OCI-LY7 (cell line): Measurements from ENCODE around the gene IPPK. TPM values are rescaled to one million over a fixed set of nuclear protein-coding genes. Genes with fewer than 3 reads are reported as not detected.

Experiments used
- BruUV-seq: library from RNA; stranded (reverse); fragments of 400-500 nt; replicated peaks from 2 replicates; lab custom pipeline; 2021; lab: Mats Ljungman, UMichigan
- CTCF ChIA-PET: fragments of 300-600 bp; sonication (Branson Sonifier 250); formaldehyde crosslinking; loops from one replicate; lab custom pipeline; 2022; ENCODE audit warnings: antibody characterized with exemption; ENCODE audit not compliant: unreplicated experiment; lab: Charles Lee
- POLR2A ChIA-PET: fragments of 300-600 bp; sonication (Branson Sonifier 250); formaldehyde crosslinking; loops from one replicate; lab custom pipeline; 2022; ENCODE audit warnings: antibody characterized with exemption; lab: Charles Lee
- DNase-seq: peaks from one replicate; pipeline ENCODE4 v3.0.0-alpha.2; 2015; ENCODE audit warnings: low spot score
- H2AFZ ChIP-seq: fragments of 200-600 bp; sonication (generic), shearing (Covaris generic); 2 replicates; pipeline ENCODE4 v1.6.1; 2014; ENCODE audit warnings: mild to moderate bottlenecking, antibody characterized with exemption, low read length, moderate library complexity
- H3K27ac ChIP-seq: fragments of 200-600 bp; sonication (generic); 2 replicates; pipeline ENCODE4 v1.5.1; 2014; ENCODE audit warnings: mixed run types, low read depth, mild to moderate bottlenecking, moderate library complexity, low read length, inconsistent platforms; ENCODE audit not compliant: poor library complexity, severe bottlenecking
- H3K36me3 ChIP-seq: fragments of 200-600 bp; sonication (generic); 2 replicates; pipeline ENCODE4 v1.6.1; 2014; ENCODE audit warnings: mild to moderate bottlenecking, antibody characterized with exemption, low read length, moderate library complexity, mixed read lengths; ENCODE audit not compliant: insufficient read depth
- H3K4me1 ChIP-seq: fragments of 200-600 bp; sonication (generic); 2 replicates; pipeline ENCODE4 v1.5.1; 2014; ENCODE audit warnings: mild to moderate bottlenecking, low read length; ENCODE audit not compliant: insufficient read depth, poor library complexity, severe bottlenecking
- H3K4me2 ChIP-seq: fragments of 200-600 bp; sonication (generic); 2 replicates; pipeline ENCODE4 v1.6.1; 2014; ENCODE audit warnings: mild to moderate bottlenecking, low read length
- H3K4me3 ChIP-seq: fragments of 200-600 bp; sonication (generic); 2 replicates; pipeline ENCODE4 v1.5.1; 2014; ENCODE audit warnings: mild to moderate bottlenecking, low read depth, low read length; ENCODE audit not compliant: poor library complexity, severe bottlenecking
- H3K79me2 ChIP-seq: fragments of 200-600 bp; sonication (generic); 2 replicates; pipeline ENCODE4 v1.6.1; 2016; ENCODE audit warnings: low read depth, mild to moderate bottlenecking, low read length, moderate library complexity, mixed read lengths; ENCODE audit not compliant: insufficient read depth
- H3K9me2 ChIP-seq: fragments of 200-600 bp; sonication (generic); 2 replicates; pipeline ENCODE4 v1.6.1; 2016; ENCODE audit warnings: mild to moderate bottlenecking, low read length, mixed read lengths; ENCODE audit not compliant: insufficient read depth
- H3K9me3 ChIP-seq: fragments of 200-600 bp; sonication (generic); 2 replicates; pipeline ENCODE4 v1.6.1; 2014; ENCODE audit warnings: mild to moderate bottlenecking, mixed run types, low read length, mixed read lengths
- H4K20me1 ChIP-seq: fragments of 200-600 bp; sonication (generic); 2 replicates; pipeline ENCODE4 v1.6.1; 2014; ENCODE audit warnings: mild to moderate bottlenecking, antibody characterized with exemption, low read length, moderate library complexity, mixed read lengths; ENCODE audit not compliant: insufficient read depth
- EZH2phosphoT487 ChIP-seq: fragments of 200-600 bp; sonication (generic); IDR thresholded peaks from 2 replicates; pipeline ENCODE4 v1.6.1; 2018; ENCODE audit warnings: low read depth, borderline replicate concordance, mild to moderate bottlenecking, mixed run types, antibody characterized with exemption, low read length, moderate library complexity, mixed read lengths
- intact Hi-C: fragments of 100-400 bp; cut with micrococcal nuclease; formaldehyde crosslinking; loops from one replicate; pipeline ENCODE4 v1.10.0; 2022; ENCODE audit not compliant: unreplicated experiment
- total RNA-seq, 2 experiments: library from RNA; depleted of rRNA in 1 of 2; stranded (reverse); fragments of >200 nt in 1 of 2; shearing (Covaris generic) in 1 of 2; gene quantifications; 2 replicates each; pipeline ENCODE4 v1.2.3, GENCODE V29; 2014 to 2022
- TF ChIP-seq, protein P1 (sequence below): fragments of 200-600 bp; sonication (generic); conservative IDR thresholded peaks from 2 replicates; pipeline ENCODE4 v1.5.1; 2014; ENCODE audit warnings: mild to moderate bottlenecking, antibody characterized with exemption, low read length, moderate library complexity, mixed read lengths

IPPK gene
- total RNA-seq, 2 experiments from 2014 or later: 10.3 to 12.7 TPM

DNA sequence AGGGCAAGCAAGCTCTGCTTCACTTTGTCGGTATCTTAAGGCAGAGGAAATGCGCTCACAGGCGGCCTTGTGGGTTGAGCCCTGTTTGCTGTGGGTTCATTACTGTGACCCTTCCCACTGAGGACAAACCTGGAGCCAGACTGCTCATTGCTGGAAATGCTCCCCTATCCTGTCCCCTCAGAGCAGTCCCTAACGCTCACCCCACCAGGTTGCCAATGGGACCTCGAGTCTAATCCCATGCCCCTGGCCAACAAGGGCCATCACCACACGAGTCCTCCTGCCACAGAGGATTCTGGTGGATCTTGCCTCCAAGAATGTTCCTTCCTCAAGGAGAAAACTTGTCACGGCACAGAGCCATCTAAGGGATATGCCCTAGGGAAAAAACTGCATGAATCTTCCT, 14.6 kb downstream of the IPPK start:
- POLR2A ChIA-PET: no interaction called here
- intact Hi-C loops: no loop called here
- Histone ChIP-seq H3K4me3 (no peak overlapping the region), H3K27ac (no peak overlapping the region), H4K20me1 (no peaks in the 10 kb centered on the region), H3K36me3 (peaks cover 65% of the 10 kb centered on the region), H2AFZ (no peak overlapping the region), H3K79me2 (no peaks in the 10 kb centered on the region), H3K4me2 (no peak overlapping the region), H3K9me2 (no peaks in the 10 kb centered on the region), H3K4me1 (peaks cover 8% of the 10 kb centered on the region), H3K9me3 (no peaks in the 10 kb centered on the region)
- BruUV-seq: no TSS peak
- TF ChIP-seq, protein P1, sequence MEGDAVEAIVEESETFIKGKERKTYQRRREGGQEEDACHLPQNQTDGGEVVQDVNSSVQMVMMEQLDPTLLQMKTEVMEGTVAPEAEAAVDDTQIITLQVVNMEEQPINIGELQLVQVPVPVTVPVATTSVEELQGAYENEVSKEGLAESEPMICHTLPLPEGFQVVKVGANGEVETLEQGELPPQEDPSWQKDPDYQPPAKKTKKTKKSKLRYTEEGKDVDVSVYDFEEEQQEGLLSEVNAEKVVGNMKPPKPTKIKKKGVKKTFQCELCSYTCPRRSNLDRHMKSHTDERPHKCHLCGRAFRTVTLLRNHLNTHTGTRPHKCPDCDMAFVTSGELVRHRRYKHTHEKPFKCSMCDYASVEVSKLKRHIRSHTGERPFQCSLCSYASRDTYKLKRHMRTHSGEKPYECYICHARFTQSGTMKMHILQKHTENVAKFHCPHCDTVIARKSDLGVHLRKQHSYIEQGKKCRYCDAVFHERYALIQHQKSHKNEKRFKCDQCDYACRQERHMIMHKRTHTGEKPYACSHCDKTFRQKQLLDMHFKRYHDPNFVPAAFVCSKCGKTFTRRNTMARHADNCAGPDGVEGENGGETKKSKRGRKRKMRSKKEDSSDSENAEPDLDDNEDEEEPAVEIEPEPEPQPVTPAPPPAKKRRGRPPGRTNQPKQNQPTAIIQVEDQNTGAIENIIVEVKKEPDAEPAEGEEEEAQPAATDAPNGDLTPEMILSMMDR: no peak
- TF ChIP-seq EZH2phosphoT487: no peak
- DNase-seq: no peak
- CTCF ChIA-PET: no interaction called here

DNA sequence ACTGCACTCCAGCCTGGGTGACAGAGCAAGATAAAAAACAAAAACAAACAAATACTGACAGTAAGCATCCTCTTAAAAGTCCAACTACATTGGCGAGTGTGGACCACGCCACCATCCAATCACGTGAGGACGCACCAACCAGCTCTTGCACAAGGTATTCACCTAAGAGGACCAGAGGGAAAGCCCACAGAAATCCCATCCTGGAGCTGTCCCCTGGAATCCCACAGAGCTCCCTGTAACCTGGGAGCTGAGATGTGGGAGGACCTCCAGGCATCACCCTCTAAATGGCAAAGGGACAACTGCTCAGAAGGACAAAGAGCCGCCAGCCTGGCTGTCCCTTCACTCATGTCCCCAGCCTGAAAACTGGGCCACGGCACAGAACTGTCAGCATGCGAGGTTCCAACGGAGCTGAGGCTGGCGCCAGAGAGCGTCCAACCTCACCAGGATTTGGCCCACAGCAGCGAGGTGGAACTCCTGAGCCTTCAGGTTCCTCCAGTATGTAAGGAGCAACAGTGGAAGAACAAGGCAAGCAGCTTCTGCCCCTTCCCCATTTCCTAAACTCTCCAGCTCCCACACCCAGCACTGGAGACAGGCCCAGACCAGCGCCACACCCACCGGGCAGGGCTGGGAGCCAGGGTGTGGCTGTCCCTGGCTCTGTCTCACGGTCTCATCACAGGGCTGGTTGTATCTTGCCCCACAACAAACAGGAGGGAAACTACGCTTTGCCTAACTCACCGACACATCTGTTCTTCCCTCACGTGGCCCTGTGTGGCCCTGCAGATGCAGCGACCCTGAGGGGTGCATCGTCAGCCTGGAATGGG, 15.2 kb downstream of the IPPK start:
- ChIA-PET POLR2A (interaction anchor here (0.6 to 0.8 kb wide), 2 partner anchors 11 to 379 kb away, joined by 3 read pairs; no protein-coding TSS in a partner anchor), CTCF (interaction anchor here (0.6 kb wide), 1 partner anchor 514 kb away, joined by 3 read pairs; no protein-coding TSS in a partner anchor)
- H3K4me1 ChIP-seq: peaks cover 8% of the 10 kb centered on the region
- intact Hi-C loops: no loop called here
- TF ChIP-seq, protein P1: no peak
- no peak for TF ChIP-seq EZH2phosphoT487
- DNase-seq: no peak
- no peak overlapping the region for H3K27ac ChIP-seq
- no peaks in the 10 kb centered on the region for H3K9me3 ChIP-seq
- no peaks in the 10 kb centered on the region for H3K9me2 ChIP-seq
- H4K20me1 ChIP-seq: no peaks in the 10 kb centered on the region
- no peaks in the 10 kb centered on the region for H3K79me2 ChIP-seq
- no peak overlapping the region for H2AFZ ChIP-seq
- no TSS peak for BruUV-seq
- no peak overlapping the region; the same call in 1 of the 2 replicates for H3K4me2 ChIP-seq
- no peak overlapping the region for H3K4me3 ChIP-seq
- H3K36me3 ChIP-seq: peaks cover 69% of the 10 kb centered on the region

DNA sequence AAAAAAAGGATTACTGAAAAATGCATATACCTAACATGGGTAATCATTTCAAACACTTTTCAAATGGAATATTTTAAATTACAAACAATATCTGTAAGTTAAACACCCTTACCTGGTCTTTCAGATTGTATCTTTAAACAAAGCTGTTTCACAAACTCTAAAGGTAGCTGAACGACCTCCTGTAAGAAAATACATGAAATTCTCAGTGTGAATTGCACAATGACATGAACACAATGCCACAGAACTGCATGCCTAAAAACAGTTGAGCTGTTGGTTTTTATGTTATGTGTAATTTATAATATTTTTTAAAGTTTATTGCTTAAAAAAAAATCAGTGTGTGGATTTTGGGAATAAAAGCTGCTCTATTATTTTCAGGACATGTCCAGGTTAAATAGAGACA, 17.5 kb downstream of the IPPK start:
- H4K20me1 ChIP-seq: no peaks in the 10 kb centered on the region
- ChIA-PET POLR2A (interaction anchor here (0.7 kb wide), 1 partner anchor 19 kb away, joined by 4 read pairs; no protein-coding TSS in a partner anchor), CTCF (no interaction called here)
- H3K4me2 ChIP-seq: no peak overlapping the region
- BruUV-seq: no TSS peak
- no peak overlapping the region for H3K27ac ChIP-seq
- H3K4me1 ChIP-seq: peaks cover 8% of the 10 kb centered on the region
- no peaks in the 10 kb centered on the region for H3K9me2 ChIP-seq
- H3K36me3 ChIP-seq: peaks cover 74% of the 10 kb centered on the region
- H3K79me2 ChIP-seq: no peaks in the 10 kb centered on the region
- H2AFZ ChIP-seq: no peak overlapping the region
- TF ChIP-seq EZH2phosphoT487: no peak
- TF ChIP-seq, protein P1: no peak
- H3K4me3 ChIP-seq: no peak overlapping the region
- intact Hi-C loops: no loop called here
- no peaks in the 10 kb centered on the region for H3K9me3 ChIP-seq
- no peak for DNase-seq
